Choroid plexus epithelial cell (primary cell): Measurements from ENCODE around the gene ARHGEF12.

Experiments used
- DNase-seq: peaks from one replicate; pipeline ENCODE4 v3.0.0-alpha.2; 2010; ENCODE audit warnings: low read depth
- H3K4me3 ChIP-seq: 2 replicates; pipeline ENCODE4 v1.5.1; 2011; ENCODE audit warnings: low read depth, mild to moderate bottlenecking, control low read depth, low read length, moderate library complexity
- CTCF ChIP-seq: conservative IDR thresholded peaks from 2 replicates; pipeline ENCODE4 v1.5.1; 2011; ENCODE audit warnings: low read depth, mild to moderate bottlenecking, control low read depth, inconsistent platforms, low read length, moderate library complexity

Gene ARHGEF12

GRCh38 chr11:120529911-120530310 is 193.7 kb downstream of the ARHGEF12 start:
- no peak for DNase-seq
- TF ChIP-seq CTCF = no peak

GRCh38 chr11:120532082-120532831 is 196.0 kb downstream of the ARHGEF12 start:
- no peak overlapping the region for H3K4me3 ChIP-seq
- DNase-seq = peak; percentile 41
- no peak for TF ChIP-seq CTCF

More at GRCh38 chr11:120529911-120530310, 193.7 kb downstream of the ARHGEF12 start:
- H3K4me3 ChIP-seq = no peak overlapping the region

- TF ChIP-seq CTCF = no peak
These were observed 196.6 kb downstream of the ARHGEF12 start for GRCh38 chr11:120532832-120533196.

GRCh38 chr11:120536091-120536796 is 200.0 kb downstream of the ARHGEF12 start:
- no peak for TF ChIP-seq CTCF
- DNase-seq = no peak
- no peak overlapping the region for H3K4me3 ChIP-seq

More at GRCh38 chr11:120532832-120533196, 196.6 kb downstream of the ARHGEF12 start:
- DNase-seq = peak; percentile 17
- H3K4me3 ChIP-seq = no peak overlapping the region

- no peak for DNase-seq
- no peak overlapping the region for H3K4me3 ChIP-seq
- TF ChIP-seq CTCF = no peak
These were observed 200.6 kb downstream of the ARHGEF12 start for GRCh38 chr11:120536797-120537169.

- no peak overlapping the region for H3K4me3 ChIP-seq
- TF ChIP-seq CTCF = no peak
- no peak for DNase-seq
These were observed 201.8 kb downstream of the ARHGEF12 start for GRCh38 chr11:120537996-120538395.
